Activated CD4-positive, alpha-beta memory T cell treated with anti-CD3 and anti-CD28 coated beads for 36 hours (primary cell): ENCODE results near the gene ADD2. TPM values are rescaled to one million over a fixed set of nuclear protein-coding genes. Genes with fewer than 3 reads are reported as not detected.

ENCODE experiments used
- CTCF ChIA-PET: fragments of 350-600 bp; sonication (Branson Sonifier 250); formaldehyde crosslinking; loops from one replicate; lab custom pipeline; 2021; ENCODE audit warnings: antibody characterized with exemption, inconsistent platforms; lab: Charles Lee
- POLR2A ChIA-PET: fragments of 350-600 bp; sonication (Branson Sonifier 250); formaldehyde crosslinking; loops from one replicate; lab custom pipeline; 2021; ENCODE audit warnings: antibody characterized with exemption; lab: Charles Lee
- DNase-seq: peaks from one replicate; pipeline ENCODE4 v3.0.0-alpha.2; 2020
- H3K27ac Mint-ChIP-seq: one replicate; pipeline ENCODE4 v1.8.0; 2021; ENCODE audit warnings: mixed read lengths
- H3K27me3 Mint-ChIP-seq: one replicate; pipeline ENCODE4 v1.8.0; 2021; ENCODE audit warnings: mixed read lengths
- H3K36me3 Mint-ChIP-seq: one replicate; pipeline ENCODE4 v1.8.0; 2021; ENCODE audit warnings: mixed read lengths
- H3K4me1 Mint-ChIP-seq: one replicate; pipeline ENCODE4 v1.8.0; 2021; ENCODE audit warnings: low read depth, mixed read lengths
- H3K4me3 Mint-ChIP-seq: one replicate; pipeline ENCODE4 v1.8.0; 2021; ENCODE audit warnings: mild to moderate bottlenecking, mixed read lengths
- H3K9me3 Mint-ChIP-seq: one replicate; pipeline ENCODE4 v1.8.0; 2021; ENCODE audit warnings: mixed read lengths
- intact Hi-C: fragments of 100-400 bp; cut with micrococcal nuclease; formaldehyde crosslinking; loops from one replicate; pipeline ENCODE4 v1.15.1; 2023
- total RNA-seq, 2 experiments: library from RNA; stranded (reverse); gene quantifications; one replicate each; pipeline ENCODE4 v1.2.3, GENCODE V29; 2021

ADD2 gene, protein sequence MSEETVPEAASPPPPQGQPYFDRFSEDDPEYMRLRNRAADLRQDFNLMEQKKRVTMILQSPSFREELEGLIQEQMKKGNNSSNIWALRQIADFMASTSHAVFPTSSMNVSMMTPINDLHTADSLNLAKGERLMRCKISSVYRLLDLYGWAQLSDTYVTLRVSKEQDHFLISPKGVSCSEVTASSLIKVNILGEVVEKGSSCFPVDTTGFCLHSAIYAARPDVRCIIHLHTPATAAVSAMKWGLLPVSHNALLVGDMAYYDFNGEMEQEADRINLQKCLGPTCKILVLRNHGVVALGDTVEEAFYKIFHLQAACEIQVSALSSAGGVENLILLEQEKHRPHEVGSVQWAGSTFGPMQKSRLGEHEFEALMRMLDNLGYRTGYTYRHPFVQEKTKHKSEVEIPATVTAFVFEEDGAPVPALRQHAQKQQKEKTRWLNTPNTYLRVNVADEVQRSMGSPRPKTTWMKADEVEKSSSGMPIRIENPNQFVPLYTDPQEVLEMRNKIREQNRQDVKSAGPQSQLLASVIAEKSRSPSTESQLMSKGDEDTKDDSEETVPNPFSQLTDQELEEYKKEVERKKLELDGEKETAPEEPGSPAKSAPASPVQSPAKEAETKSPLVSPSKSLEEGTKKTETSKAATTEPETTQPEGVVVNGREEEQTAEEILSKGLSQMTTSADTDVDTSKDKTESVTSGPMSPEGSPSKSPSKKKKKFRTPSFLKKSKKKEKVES
- total RNA-seq: 1 to 10 TPM; 5.6 to 6.0 TPM

DNA sequence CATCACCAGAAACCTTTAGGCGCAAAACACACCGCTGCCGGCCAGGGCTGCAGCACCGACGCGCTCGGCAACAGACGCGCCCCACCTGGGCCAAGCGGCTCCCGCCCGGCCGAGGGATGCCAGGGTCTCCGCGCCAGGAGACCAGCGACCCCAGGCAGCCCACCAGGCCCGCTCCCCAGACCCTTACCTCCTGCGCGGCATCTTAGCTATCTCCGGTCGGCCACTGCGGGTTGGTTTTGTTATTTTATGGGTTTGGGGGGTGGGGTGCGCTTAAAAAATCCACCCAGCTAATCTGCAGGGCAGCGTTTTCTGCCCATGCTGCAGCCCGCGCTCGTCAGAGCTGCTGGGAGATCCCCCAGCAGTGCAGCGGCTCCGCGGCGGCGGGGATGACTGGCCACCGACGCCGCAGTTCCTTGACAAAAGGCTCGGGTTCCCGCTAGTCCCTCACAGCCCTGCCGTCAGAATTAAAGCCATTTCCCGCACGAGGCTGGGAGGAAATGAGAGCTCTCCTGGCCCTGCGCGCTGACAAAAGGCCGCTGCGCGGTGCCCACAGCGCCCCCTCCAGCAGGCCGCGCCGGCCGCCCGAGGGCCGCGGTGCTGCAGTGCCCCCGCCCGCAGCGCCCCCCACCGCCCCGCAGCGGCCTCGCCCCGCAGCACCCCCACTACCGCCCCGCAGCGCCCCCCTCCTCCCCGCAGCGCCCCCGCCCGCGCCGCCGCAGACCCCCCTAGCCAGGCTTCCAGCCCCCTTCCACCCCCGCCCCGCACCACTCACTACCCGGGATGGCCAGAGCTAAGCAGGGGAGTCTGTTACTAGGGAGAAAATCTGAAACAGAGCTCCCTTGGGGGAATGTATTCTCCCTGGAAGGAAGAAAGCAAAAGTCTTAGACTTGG is at the start of gene ADD2:
Gene ADD2, minus strand, starts transcription at position 502 of the 891 bp plus-strand sequence. CDS start 61,792 bp downstream, outside the sequence.
- Mint-ChIP-seq H3K4me3 (peak within 1 kb of the TSS; percentile 79), H3K27me3 (peaks cover 48% of the 10 kb centered on the region), H3K36me3 (peaks cover 2% of the 10 kb centered on the region), H3K9me3 (no peaks in the 10 kb centered on the region), H3K27ac (peak within 1 kb of the TSS; percentile 23), H3K4me1 (peaks cover 12% of the 10 kb centered on the region)
- intact Hi-C loops: no loop called here
- ChIA-PET POLR2A (interaction anchor here (0.6 kb wide), 1 partner anchor 13 kb away, joined by 3 read pairs; no protein-coding TSS in a partner anchor), CTCF (interaction anchor here (0.7 to 2.2 kb wide), 8 partner anchors 13 to 464 kb away, joined by 3 to 8 read pairs (median 6); no protein-coding TSS in a partner anchor)
- peak; percentile 87 for DNase-seq

DNA sequence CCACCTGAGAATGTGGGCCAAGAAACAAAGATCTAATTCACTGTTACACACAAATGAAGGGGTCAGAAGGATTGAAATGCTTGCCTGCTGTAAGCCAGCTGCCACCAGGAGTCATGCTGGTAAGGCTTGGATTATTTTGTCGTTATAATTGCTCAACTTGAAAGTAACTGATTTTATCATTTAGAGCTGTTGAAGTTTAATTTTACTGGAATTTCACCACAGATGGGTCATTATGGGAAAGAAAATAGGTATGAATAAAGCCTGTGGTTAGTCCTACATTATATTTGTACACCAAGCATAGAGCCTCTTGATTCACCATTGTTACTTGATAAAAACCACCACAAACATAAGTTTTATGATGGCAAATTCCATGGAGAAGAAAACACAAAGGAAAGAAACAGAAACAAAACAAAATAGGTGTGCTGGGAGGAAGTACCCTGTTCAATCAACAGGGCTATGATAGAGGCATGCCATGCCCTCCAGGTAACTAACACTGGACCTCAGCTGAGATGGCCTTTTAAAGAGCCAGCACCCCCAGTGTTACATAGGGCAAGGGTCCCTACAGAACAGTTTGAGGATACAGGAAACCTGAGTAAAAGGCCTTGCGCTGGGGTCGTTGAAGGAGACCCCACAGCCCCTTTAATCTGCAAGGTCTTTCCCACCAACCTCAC is 49.4 kb upstream of the ADD2 start:
- intact Hi-C loops: loop anchor here (1.0 kb wide), 1 partner anchor 34 kb away; no protein-coding TSS in a partner anchor
- Mint-ChIP-seq H3K4me1 (peaks cover 5% of the 10 kb centered on the region), H3K36me3 (no peaks in the 10 kb centered on the region), H3K4me3 (no peak overlapping the region), H3K27ac (no peak overlapping the region), H3K9me3 (no peaks in the 10 kb centered on the region), H3K27me3 (peaks cover 16% of the 10 kb centered on the region)
- no peak for DNase-seq
- ChIA-PET CTCF (no interaction called here), POLR2A (no interaction called here)

DNA sequence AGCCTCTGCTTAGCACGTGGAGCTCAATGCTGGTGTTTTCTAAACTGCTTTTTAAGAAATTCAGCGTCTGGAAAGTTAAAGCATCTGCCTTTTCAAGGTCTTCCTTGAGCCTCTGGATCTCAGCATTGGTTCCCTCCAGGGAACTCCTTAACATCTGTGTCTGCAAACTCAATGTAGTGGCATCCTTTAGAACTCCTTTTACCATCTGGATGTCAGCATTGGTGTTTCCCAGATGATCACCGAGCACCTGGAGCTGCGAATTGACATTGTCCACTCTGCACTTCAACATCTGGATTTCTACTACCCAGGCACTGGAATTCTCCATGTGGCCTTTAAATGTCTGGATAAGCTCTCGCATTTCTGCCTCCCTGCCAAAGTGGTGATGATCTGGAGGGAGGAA is 48.7 kb upstream of the ADD2 start:
- DNase-seq: no peak
- no peak overlapping the region for H3K4me3 Mint-ChIP-seq
- H3K36me3 Mint-ChIP-seq: no peaks in the 10 kb centered on the region
- ChIA-PET POLR2A (no interaction called here), CTCF (no interaction called here)
- H3K9me3 Mint-ChIP-seq: no peaks in the 10 kb centered on the region
- H3K27me3 Mint-ChIP-seq: peaks cover 16% of the 10 kb centered on the region
- H3K4me1 Mint-ChIP-seq: peaks cover 5% of the 10 kb centered on the region
- no peak overlapping the region for H3K27ac Mint-ChIP-seq
- intact Hi-C loops: loop anchor here (1.0 kb wide), 1 partner anchor 35 kb away; no protein-coding TSS in a partner anchor

DNA sequence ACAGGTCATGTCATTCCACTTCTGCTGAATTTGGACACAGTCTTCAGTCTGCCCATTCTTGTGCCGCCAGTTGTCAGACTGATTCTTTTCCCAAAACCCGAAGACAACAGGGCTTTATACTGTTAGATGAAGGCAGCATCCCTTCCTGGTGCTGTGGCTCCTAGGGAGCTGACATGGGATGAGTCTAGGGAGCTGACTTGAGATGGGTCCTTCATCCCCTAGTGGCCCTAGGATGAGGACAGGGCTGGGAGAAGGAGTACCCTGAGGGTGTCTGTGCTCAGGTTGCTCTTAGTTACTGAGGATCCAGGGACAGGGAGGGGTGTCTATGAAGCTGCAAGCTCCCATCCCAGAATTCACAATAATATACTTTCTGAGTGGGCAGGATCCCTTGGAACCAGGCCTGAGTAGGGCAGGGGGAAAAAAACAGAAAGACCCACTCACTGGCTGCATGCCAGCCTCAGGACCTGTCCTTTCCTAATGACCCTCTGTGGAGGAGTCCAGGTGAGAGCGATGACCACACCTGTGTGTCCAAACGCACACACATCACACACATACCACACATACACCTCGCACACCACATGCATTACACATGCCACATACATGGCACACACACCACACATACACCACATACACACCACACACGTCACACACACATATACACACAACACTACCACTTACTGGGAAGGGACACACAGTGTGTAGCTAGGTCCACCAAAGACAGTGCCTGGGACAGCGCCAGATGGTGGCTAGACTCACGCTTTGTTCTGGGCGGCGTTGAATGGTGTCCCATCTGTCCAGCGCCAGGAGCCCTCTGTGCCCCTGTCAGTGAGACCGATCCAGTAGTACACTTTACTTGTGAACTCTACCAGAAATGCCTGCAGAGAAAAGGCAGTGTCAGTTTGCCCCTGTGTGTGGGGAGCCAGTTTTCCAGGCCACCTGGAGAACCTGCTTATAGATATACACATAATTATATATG is 41.3 kb upstream of the ADD2 start:
- intact Hi-C loops: no loop called here
- Mint-ChIP-seq H3K4me1 (no peaks in the 10 kb centered on the region), H3K27me3 (peaks cover 3% of the 10 kb centered on the region), H3K36me3 (no peaks in the 10 kb centered on the region), H3K9me3 (peaks cover 2% of the 10 kb centered on the region), H3K4me3 (no peak overlapping the region), H3K27ac (no peak overlapping the region)
- ChIA-PET CTCF (no interaction called here), POLR2A (no interaction called here)
- no peak for DNase-seq

DNA sequence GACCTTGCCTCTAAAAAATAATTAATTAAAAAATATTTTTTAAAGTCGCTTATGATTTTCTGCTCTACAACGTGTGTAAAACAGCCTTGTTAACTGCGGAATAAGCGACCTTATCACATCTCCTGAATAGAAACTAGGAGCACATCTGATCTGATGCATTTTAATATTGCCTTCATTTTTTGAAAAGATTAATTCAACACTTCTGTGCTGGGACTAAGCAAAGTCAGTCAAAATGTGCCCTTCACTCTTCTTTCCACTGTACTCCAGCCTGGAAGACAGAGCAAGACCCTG is 39.8 kb upstream of the ADD2 start:
- no peak for DNase-seq
- CTCF ChIA-PET: no interaction called here
- Mint-ChIP-seq H3K9me3 (peaks cover 2% of the 10 kb centered on the region), H3K4me1 (no peaks in the 10 kb centered on the region), H3K36me3 (no peaks in the 10 kb centered on the region), H3K27me3 (no peaks in the 10 kb centered on the region), H3K27ac (no peak overlapping the region), H3K4me3 (no peak overlapping the region)
- POLR2A ChIA-PET: no interaction called here
- intact Hi-C loops: no loop called here

DNA sequence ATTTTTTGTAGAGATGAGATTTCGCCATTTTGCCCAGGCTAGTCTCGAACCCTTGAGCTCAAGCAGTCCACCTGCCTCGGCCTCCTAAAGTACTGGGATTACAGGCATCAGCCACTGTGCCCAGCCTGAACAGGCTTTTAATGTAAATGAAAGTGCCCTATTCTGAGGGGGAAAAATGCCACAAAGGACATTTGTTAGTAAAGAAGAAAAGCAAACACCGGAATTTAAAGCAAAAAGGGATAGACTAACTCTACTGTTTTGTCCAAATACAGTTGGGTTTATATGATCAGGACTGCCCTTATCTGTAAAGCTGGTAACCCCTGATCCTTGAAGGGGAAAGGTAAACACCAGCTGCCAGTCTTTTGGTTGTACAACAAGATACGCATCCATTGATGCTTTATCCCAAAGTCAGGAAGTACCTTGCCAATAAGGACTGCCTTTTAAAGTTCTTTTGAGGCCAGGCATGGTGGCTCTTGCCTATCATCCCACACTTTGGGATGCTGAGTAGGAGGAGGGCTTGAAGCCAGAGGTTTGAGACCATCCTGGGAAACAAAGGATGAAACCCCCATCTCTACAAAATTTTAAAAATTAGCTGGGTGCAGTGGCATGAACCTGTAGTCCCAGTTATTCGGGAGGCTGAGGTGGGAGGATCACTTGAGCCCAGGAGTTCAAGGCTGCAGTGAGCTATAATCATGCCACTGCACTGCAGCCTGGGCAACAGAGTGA is 39.3 kb upstream of the ADD2 start:
- no peaks in the 10 kb centered on the region for H3K36me3 Mint-ChIP-seq
- H3K27me3 Mint-ChIP-seq: no peaks in the 10 kb centered on the region
- no peak overlapping the region for H3K27ac Mint-ChIP-seq
- peaks cover 2% of the 10 kb centered on the region for H3K9me3 Mint-ChIP-seq
- H3K4me1 Mint-ChIP-seq: no peaks in the 10 kb centered on the region
- ChIA-PET CTCF (no interaction called here), POLR2A (no interaction called here)
- DNase-seq: no peak
- intact Hi-C loops: no loop called here
- no peak overlapping the region for H3K4me3 Mint-ChIP-seq

DNA sequence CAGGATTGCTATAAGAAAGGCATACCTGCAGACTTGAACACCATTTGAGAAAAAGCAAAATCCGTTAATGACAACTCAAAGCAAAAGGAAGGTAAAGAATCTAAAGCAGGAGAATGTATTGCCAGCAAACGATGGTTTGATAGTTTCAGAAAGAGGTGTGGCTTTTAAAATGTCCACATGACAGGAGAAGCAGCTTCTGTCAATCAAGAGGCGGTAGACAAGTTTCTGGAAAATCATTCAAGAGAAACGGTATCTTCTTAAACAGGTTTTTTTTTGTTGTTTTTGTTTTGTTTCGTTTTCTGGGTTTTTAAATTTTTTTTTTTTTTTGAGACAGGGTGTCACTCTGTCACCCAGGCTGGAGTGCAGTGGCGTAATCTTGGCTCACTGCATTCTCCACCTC is 38.6 kb upstream of the ADD2 start:
- intact Hi-C loops: no loop called here
- H3K4me1 Mint-ChIP-seq: no peaks in the 10 kb centered on the region
- H3K27ac Mint-ChIP-seq: no peak overlapping the region
- H3K4me3 Mint-ChIP-seq: no peak overlapping the region
- H3K9me3 Mint-ChIP-seq: peaks cover 2% of the 10 kb centered on the region
- H3K27me3 Mint-ChIP-seq: no peaks in the 10 kb centered on the region
- H3K36me3 Mint-ChIP-seq: no peaks in the 10 kb centered on the region
- no peak for DNase-seq
- ChIA-PET POLR2A (no interaction called here), CTCF (interaction anchor here (0.7 kb wide), 1 partner anchor 18 kb away, joined by 3 read pairs; no protein-coding TSS in a partner anchor)

DNA sequence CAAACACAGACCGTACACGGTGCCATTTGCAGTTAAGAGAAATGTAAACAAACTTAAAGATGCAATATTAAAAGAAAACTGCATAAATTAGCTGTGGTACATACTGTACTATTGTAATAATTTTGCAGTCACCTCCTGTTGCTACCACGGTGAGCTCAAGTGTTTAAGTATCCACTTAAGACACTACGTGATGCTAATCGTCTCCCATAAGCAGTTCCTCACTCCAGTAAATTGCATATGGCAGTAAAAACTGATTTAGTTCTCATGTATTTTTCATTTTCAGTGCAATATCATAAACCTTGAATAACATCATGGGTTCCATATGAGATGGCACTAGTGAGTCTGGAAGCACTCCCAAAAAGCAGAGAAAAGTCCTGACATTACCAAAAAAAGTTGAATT is 38.0 kb upstream of the ADD2 start:
- Mint-ChIP-seq H3K27ac (no peak overlapping the region), H3K4me1 (no peaks in the 10 kb centered on the region), H3K4me3 (no peak overlapping the region), H3K36me3 (no peaks in the 10 kb centered on the region), H3K9me3 (peaks cover 2% of the 10 kb centered on the region), H3K27me3 (no peaks in the 10 kb centered on the region)
- CTCF ChIA-PET: interaction anchor here (0.7 kb wide), 1 partner anchor 17 kb away, joined by 3 read pairs; no protein-coding TSS in a partner anchor
- POLR2A ChIA-PET: no interaction called here
- DNase-seq: no peak
- intact Hi-C loops: no loop called here

DNA sequence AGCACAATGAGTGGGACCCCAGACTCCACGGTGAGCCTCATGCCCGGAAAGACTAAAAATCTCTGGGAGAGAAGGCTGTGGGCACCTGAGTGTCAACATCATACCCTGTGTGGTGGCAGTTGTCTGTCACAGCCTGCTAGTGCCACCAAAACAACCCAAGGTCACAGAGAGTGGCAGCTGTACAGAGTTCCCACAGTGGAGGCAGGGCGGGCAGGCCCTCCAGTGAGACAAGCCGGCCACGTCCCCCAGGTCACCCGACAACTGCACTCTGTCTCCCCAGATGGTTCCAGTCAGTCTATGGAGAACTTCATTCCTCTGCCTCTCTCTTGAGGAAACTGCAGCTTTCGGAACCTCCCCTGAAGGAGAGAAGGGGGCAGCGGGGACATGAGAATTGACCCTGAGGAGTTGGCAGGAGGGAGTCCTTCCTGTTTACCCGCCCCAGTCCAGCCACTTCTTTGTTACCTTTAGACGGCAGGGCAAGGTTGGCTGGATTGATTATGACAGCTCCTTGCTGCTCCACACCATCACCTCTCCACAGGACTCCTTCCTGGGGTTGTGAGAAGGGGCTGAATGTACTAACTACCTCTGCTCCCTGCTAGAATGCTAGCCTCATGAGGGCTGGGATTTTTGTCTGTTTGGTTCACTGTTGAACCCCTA is 33.7 kb upstream of the ADD2 start:
- H3K4me1 Mint-ChIP-seq: no peaks in the 10 kb centered on the region
- H3K9me3 Mint-ChIP-seq: peaks cover 9% of the 10 kb centered on the region
- no peak for DNase-seq
- ChIA-PET POLR2A (no interaction called here), CTCF (interaction anchor here (2.3 kb wide), 1 partner anchor 118 kb away, joined by 5 read pairs; no protein-coding TSS in a partner anchor)
- H3K27me3 Mint-ChIP-seq: peaks cover 6% of the 10 kb centered on the region
- H3K36me3 Mint-ChIP-seq: no peaks in the 10 kb centered on the region
- no peak overlapping the region for H3K4me3 Mint-ChIP-seq
- intact Hi-C loops: no loop called here
- no peak overlapping the region for H3K27ac Mint-ChIP-seq

DNA sequence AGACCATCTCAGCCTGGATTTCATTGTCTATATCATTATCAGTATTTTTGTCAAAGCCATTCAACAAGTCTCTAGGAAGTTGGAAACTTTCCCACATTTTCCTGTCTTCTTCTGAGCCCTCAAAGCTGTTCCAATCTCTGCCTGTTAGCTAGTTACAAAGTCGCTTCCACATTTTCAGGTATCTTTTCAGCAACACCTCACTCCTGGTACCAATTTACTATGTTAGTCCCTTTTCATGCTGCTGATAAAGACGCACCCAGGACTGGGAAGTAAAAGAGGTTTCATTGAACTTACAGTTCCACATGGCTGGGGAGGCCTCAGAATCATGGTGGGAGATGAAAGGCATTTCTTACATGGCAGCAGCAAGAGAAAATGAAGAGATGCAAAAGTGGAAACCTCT is 31.7 kb upstream of the ADD2 start:
- no peak for DNase-seq
- peaks cover 8% of the 10 kb centered on the region for H3K9me3 Mint-ChIP-seq
- no peaks in the 10 kb centered on the region for H3K36me3 Mint-ChIP-seq
- ChIA-PET CTCF (interaction anchor here (2.3 kb wide), 1 partner anchor 120 kb away, joined by 5 read pairs; no protein-coding TSS in a partner anchor), POLR2A (no interaction called here)
- H3K4me1 Mint-ChIP-seq: no peaks in the 10 kb centered on the region
- no peak overlapping the region for H3K27ac Mint-ChIP-seq
- H3K4me3 Mint-ChIP-seq: no peak overlapping the region
- H3K27me3 Mint-ChIP-seq: peaks cover 8% of the 10 kb centered on the region
- intact Hi-C loops: no loop called here
